ENCODE measurements around the gene TMEM151B.

DNA sequence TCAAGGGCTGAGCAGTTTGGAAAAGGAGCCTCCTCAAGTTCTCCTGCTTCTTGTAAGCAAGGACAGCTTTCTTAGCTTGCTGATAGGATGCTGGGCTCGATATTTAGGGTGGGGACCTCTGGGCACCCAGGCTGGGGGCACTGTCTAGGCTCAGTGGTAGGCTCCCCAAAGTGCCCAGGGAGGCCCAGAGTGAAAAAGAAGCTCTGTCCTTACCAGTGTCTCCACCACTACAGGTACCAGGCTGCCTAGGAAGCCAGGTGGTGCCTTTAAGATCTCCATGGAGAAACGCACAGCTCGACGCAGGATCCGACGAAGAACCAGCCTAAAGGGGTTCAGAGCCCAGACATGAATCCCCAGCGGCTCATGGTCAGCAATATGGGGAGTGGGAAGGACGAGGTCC, 36.5 kb downstream of the TMEM151B start:
- TF ChIP-seq POLR2A (IDR thresholded peaks at IDR 0.05), result no peak
- TF ChIP-seq, protein P1, sequence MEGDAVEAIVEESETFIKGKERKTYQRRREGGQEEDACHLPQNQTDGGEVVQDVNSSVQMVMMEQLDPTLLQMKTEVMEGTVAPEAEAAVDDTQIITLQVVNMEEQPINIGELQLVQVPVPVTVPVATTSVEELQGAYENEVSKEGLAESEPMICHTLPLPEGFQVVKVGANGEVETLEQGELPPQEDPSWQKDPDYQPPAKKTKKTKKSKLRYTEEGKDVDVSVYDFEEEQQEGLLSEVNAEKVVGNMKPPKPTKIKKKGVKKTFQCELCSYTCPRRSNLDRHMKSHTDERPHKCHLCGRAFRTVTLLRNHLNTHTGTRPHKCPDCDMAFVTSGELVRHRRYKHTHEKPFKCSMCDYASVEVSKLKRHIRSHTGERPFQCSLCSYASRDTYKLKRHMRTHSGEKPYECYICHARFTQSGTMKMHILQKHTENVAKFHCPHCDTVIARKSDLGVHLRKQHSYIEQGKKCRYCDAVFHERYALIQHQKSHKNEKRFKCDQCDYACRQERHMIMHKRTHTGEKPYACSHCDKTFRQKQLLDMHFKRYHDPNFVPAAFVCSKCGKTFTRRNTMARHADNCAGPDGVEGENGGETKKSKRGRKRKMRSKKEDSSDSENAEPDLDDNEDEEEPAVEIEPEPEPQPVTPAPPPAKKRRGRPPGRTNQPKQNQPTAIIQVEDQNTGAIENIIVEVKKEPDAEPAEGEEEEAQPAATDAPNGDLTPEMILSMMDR (IDR thresholded peaks at IDR 0.05), result no peak
- no peak for TF ChIP-seq POLR2AphosphoS5 (IDR thresholded peaks at IDR 0.05)

Data from transverse colon (tissue), 4 donors.